Activated naive CD4-positive, alpha-beta T cell (primary cell): ENCODE results near the gene FAM181A.
A peak's percentile ranks its signal among the peaks of the same experiment; 100 is the strongest.

Experiments used
- DNase-seq, 4 experiments: peaks; one replicate each; lab custom pipeline; 2025; lab: John Stamatoyannopoulos, UW

The FAM181A gene

GRCh38 chr14:93929048-93929535 lies 1.9 kb downstream of the FAM181A start:
- DNase-seq = no peak

- no peak for DNase-seq
Measured at GRCh38 chr14:93929657-93930056, 2.5 kb downstream of the FAM181A start.

GRCh38 chr14:93930296-93930988 lies 3.3 kb downstream of the FAM181A start:
- no peak for DNase-seq

GRCh38 chr14:93930989-93931307 lies 3.8 kb downstream of the FAM181A start:
- DNase-seq = no peak

- no peak for DNase-seq
Measured at GRCh38 chr14:93932642-93933041, 5.5 kb downstream of the FAM181A start.

GRCh38 chr14:93935213-93935612 lies 8.1 kb downstream of the FAM181A start:
- no peak for DNase-seq

GRCh38 chr14:93936245-93936644 lies 9.1 kb downstream of the FAM181A start:
- DNase-seq = no peak

GRCh38 chr14:93936926-93937325 lies 9.8 kb downstream of the FAM181A start:
- no peak for DNase-seq

GRCh38 chr14:93937519-93937918 lies 10.4 kb downstream of the FAM181A start:
- no peak for DNase-seq

GRCh38 chr14:93938751-93939303 lies 11.7 kb downstream of the FAM181A start:
- no peak for DNase-seq

- peak; percentile 85 to 92 (median 90) for DNase-seq
Measured at GRCh38 chr14:93939304-93940229, 12.4 kb downstream of the FAM181A start.

GRCh38 chr14:93940437-93940836 lies 13.3 kb downstream of the FAM181A start:
- DNase-seq = no peak

- no peak for DNase-seq
Measured at GRCh38 chr14:93941293-93941910, 14.3 kb downstream of the FAM181A start.

- DNase-seq = no peak
Measured at GRCh38 chr14:93943052-93943451, 15.9 kb downstream of the FAM181A start.

GRCh38 chr14:93943930-93944329 lies 16.8 kb downstream of the FAM181A start:
- no peak for DNase-seq

GRCh38 chr14:93944348-93945069 lies 17.4 kb downstream of the FAM181A start:
- no peak for DNase-seq

GRCh38 chr14:93945070-93945399 lies 17.9 kb downstream of the FAM181A start:
- DNase-seq = no peak

GRCh38 chr14:93946104-93946503 lies 19.0 kb downstream of the FAM181A start:
- DNase-seq = no peak

GRCh38 chr14:93946541-93947090 lies 19.5 kb downstream of the FAM181A start:
- no peak for DNase-seq

GRCh38 chr14:93947282-93947681 lies 20.1 kb downstream of the FAM181A start:
- DNase-seq = no peak

- no peak for DNase-seq
Measured at GRCh38 chr14:93949511-93950075, 22.4 kb downstream of the FAM181A start.
